K562 (cell line): ENCODE measurements around the gene PPIF. TPM values are rescaled to one million over a fixed set of nuclear protein-coding genes. Genes with fewer than 3 reads are reported as not detected.

ENCODE experiments used
- ATAC-seq: fragments of 200-7000 bp; cut with Tn5 transposase; 3 replicates; pipeline ENCODE4 v1.9.1; 2020; ENCODE audit warnings: moderate library complexity
- BruUV-seq: library from RNA; stranded (reverse); fragments of 400-500 nt; replicated peaks from 2 replicates; lab custom pipeline; 2021; lab: Mats Ljungman, UMichigan
- CTCF ChIA-PET: fragments of 300-600 bp; formaldehyde crosslinking; extraction: SDS; loops from one replicate; lab custom pipeline; 2021; ENCODE audit warnings: low intra/inter-chr PET ratio; lab: Yijun Ruan, JAX
- POLR2A ChIA-PET: fragments of 300-600, 350-650 bp; sonication (Branson Sonifier 250); formaldehyde crosslinking; extraction: SDS; loops from one replicate; lab custom pipeline; 2021; ENCODE audit warnings: antibody characterized with exemption, inconsistent platforms; lab: Yijun Ruan, JAX
- DNase-seq, 4 experiments: peaks; one replicate each; pipeline versions ENCODE4 v3.0.0 to v3.0.0-alpha.2; 2011 to 2018; ENCODE audit warnings: low spot score in 3 of 4, mixed read lengths in 3 of 4; ENCODE audit errors: extremely low read depth in 1 of 4
- FAIRE-seq: peaks from 2 replicates; lab custom pipeline; 2011; peaks lifted over from hg19 to GRCh38; lab: Jason Lieb, UNC
- H2AFZ ChIP-seq: 2 replicates; pipeline ENCODE4 v1.6.0; 2011; ENCODE audit warnings: low read depth, low read length, control low read depth, inconsistent platforms
- H3K27ac ChIP-seq: fragments of 200-600 bp; 3 replicates; pipeline ENCODE4 v1.8.0; 2011; ENCODE audit warnings: low read depth, mild to moderate bottlenecking, control low read depth, inconsistent platforms, low read length, moderate library complexity, mixed read lengths; ENCODE audit errors: extremely low read depth
- H3K27me3 ChIP-seq, 2 experiments: fragments of 300-600 bp in 1 of 2; 2 replicates in 1 of 2; 3 replicates in 1 of 2; pipeline versions ENCODE4 v1.6.0 to v1.8.0; 2011; ENCODE audit warnings: inconsistent platforms in 2 of 2, low read length in 2 of 2, mild to moderate bottlenecking in 1 of 2, mixed read lengths in 1 of 2, moderate library complexity in 1 of 2; ENCODE audit not compliant: control insufficient read depth in 2 of 2, insufficient read depth in 2 of 2
- H3K36me3 ChIP-seq: fragments of 300-600 bp; 3 replicates; pipeline ENCODE4 v1.8.0; 2011; ENCODE audit warnings: mild to moderate bottlenecking, low read length, inconsistent platforms; ENCODE audit not compliant: control insufficient read depth, insufficient read depth
- H3K4me1 ChIP-seq, 2 experiments: fragments of 200-600 bp in 1 of 2; replicated peaks in 1 of 2; 2 replicates in 1 of 2; 3 replicates in 1 of 2; pipeline versions ENCODE4 v1.5.1 to v1.8.0; 2011; ENCODE audit warnings: inconsistent platforms in 2 of 2, low read length in 2 of 2, mild to moderate bottlenecking in 1 of 2, mixed read lengths in 1 of 2, moderate library complexity in 1 of 2; ENCODE audit not compliant: control insufficient read depth in 2 of 2, insufficient read depth in 2 of 2
- H3K4me2 ChIP-seq: 2 replicates; pipeline ENCODE4 v1.6.1; 2011; ENCODE audit warnings: low read length, control low read depth, inconsistent platforms, mixed read lengths; ENCODE audit not compliant: insufficient read depth
- H3K4me3 ChIP-seq: fragments of 200-600 bp; sonication (generic), shearing (Covaris generic); 2 replicates; pipeline ENCODE4 v1.5.1; 2016; ENCODE audit warnings: control low read depth, inconsistent platforms
- H3K79me2 ChIP-seq: fragments of 200-600 bp; 3 replicates; pipeline ENCODE4 v1.8.0; 2011; ENCODE audit warnings: low read length, inconsistent platforms; ENCODE audit not compliant: control insufficient read depth, insufficient read depth
- H3K9ac ChIP-seq, 2 experiments: 2 replicates each; pipeline versions ENCODE4 v1.6.0 to v1.6.1; 2011; ENCODE audit warnings: low read depth in 2 of 2, low read length in 2 of 2, control low read depth in 1 of 2, inconsistent platforms in 1 of 2, mild to moderate bottlenecking in 1 of 2, mixed read lengths in 1 of 2; ENCODE audit not compliant: insufficient read depth in 1 of 2
- H3K9me1 ChIP-seq: one replicate; pipeline ENCODE4 v1.6.0; 2011; ENCODE audit warnings: inconsistent platforms, mild to moderate bottlenecking, low read length, moderate library complexity; ENCODE audit not compliant: control insufficient read depth, insufficient read depth
- H3K9me3 ChIP-seq: replicated peaks from 2 replicates; pipeline ENCODE4 v1.5.1; 2011; ENCODE audit warnings: low read depth, low read length, inconsistent platforms; ENCODE audit not compliant: control insufficient read depth, insufficient read depth
- H4K20me1 ChIP-seq: replicated peaks from 2 replicates; pipeline ENCODE4 v1.6.1; 2011; ENCODE audit warnings: low read length, inconsistent platforms, mixed read lengths; ENCODE audit not compliant: control insufficient read depth, insufficient read depth
- CHD7 ChIP-seq: fragments of 200-600 bp; sonication (generic); IDR thresholded peaks from one replicate; pipeline ENCODE4 v1.6.1; 2012; ENCODE audit warnings: mild to moderate bottlenecking, low read depth, low read length, inconsistent platforms
- HDAC2 ChIP-seq: fragments of 450-650 bp; IDR thresholded peaks from 2 replicates; pipeline ENCODE4 v1.6.1; 2016; ENCODE audit warnings: mild to moderate bottlenecking
- HINFP ChIP-seq: fragments of 450-650 bp; conservative IDR thresholded peaks from 2 replicates; pipeline ENCODE4 v1.6.1; 2016; ENCODE audit warnings: missing genetic modification characterization, low read depth, mild to moderate bottlenecking, control low read depth, missing compliant biosample characterization
- HNRNPUL1 ChIP-seq: fragments of 200-400 bp; formaldehyde crosslinking; IDR thresholded peaks from 2 replicates; pipeline ENCODE4 v1.6.1; 2017; ENCODE audit warnings: low read length
- PML ChIP-seq: IDR thresholded peaks from 2 replicates; pipeline ENCODE4 v1.6.1; 2012; ENCODE audit warnings: low read length, inconsistent platforms
- POLR2G ChIP-seq: fragments of 200-400 bp; formaldehyde crosslinking; IDR thresholded peaks from 2 replicates; pipeline ENCODE4 v1.6.1; 2017; ENCODE audit warnings: low read depth, mild to moderate bottlenecking, antibody characterized with exemption, low read length, moderate library complexity
- TEAD1 ChIP-seq, 2 experiments: fragments of 450-650 bp in 1 of 2; sonication (generic) in 1 of 2; formaldehyde crosslinking; IDR thresholded peaks; 2 replicates each; pipeline versions ENCODE4 v1.4.0 to v1.8.0; 2020 to 2022; ENCODE audit warnings: mild to moderate bottlenecking in 2 of 2, missing genetic modification reagents in 1 of 2
- XRCC3 ChIP-seq: fragments of 450-650 bp; IDR thresholded peaks from 2 replicates; pipeline ENCODE4 v1.6.1; 2017; ENCODE audit warnings: mild to moderate bottlenecking, moderate library complexity
- ZNF449 ChIP-seq: fragments of 250-450 bp; sonication (Bioruptor Pico); IDR thresholded peaks from 2 replicates; pipeline ENCODE4 v1.8.0; 2022; ENCODE audit warnings: moderate library complexity, mild to moderate bottlenecking, inconsistent platforms
- WGBS: fragments of 100-300 bp; shearing (Covaris generic); methylation state at CpG from one replicate; pipeline ENCODE4 v1.1.6; 2016; ENCODE audit warnings: low coverage, mixed read lengths; ENCODE audit not compliant: insufficient coverage; ENCODE audit errors: missing lambda C conversion rate; 5-methylcytosine and 5-hydroxymethylcytosine counted together
- in situ Hi-C: fragments of 300-500 bp; cut with MboI; formaldehyde crosslinking; loops from 4 replicates; pipeline ENCODE4 v1.15.0; 2018; ENCODE audit warnings: inconsistent platforms, mixed read lengths
- intact Hi-C: fragments of 100-400 bp; cut with micrococcal nuclease; formaldehyde crosslinking; loops from 2 replicates; pipeline ENCODE4 v1.14.2; 2022
- polyA plus RNA-seq, 8 experiments: library from polyadenylated mRNA; depleted of rRNA in 4 of 8; stranded (reverse) in 5 of 8; unstranded in 3 of 8; fragments of >200 nt; fragmentation: Nextera tagmentation in 2 of 8; fragmentation: Illumina TruSeq in 1 of 8; extraction: Ambion mirVana in 2 of 8; extraction: Trizol in 1 of 8; gene quantifications; 2 replicates each; pipeline versions ENCODE4 v1.2.1 to v1.2.3, GENCODE V29; 2011 to 2014; ENCODE audit warnings: inconsistent platforms in 1 of 8, missing spikeins in 1 of 8
- total RNA-seq, 7 experiments: library from RNA; depleted of rRNA in 6 of 7; stranded (reverse); fragments of >200 nt in 6 of 7; fragmentation: Illumina TruSeq in 2 of 7; extraction: Trizol in 2 of 7; gene quantifications; 2 replicates each; pipeline versions ENCODE4 v1.2.1 to v1.2.3, GENCODE V29; 2011 to 2021; ENCODE audit warnings: low replicate concordance in 1 of 7

The PPIF gene
- total and polyA plus RNA-seq, 9 of the 15 experiments (the other 6 are each of a cell fraction or from before 2014, with no cell fraction given): 40.9 to 287 (median 117) TPM

GRCh38 chr10:79313320-79313719 is 33.9 kb upstream of the PPIF start:
- Histone ChIP-seq H3K27me3 (no peaks in the 10 kb centered on the region), H3K9ac (no peak overlapping the region), H4K20me1 (no peaks in the 10 kb centered on the region), H3K4me1 (peaks cover 17 to 42% of the 10 kb centered on the region in 2 experiments), H3K4me2 (no peak overlapping the region), H3K27ac (no peak overlapping the region), H3K4me3 (no peak overlapping the region), H3K36me3 (peaks cover 24% of the 10 kb centered on the region; the same call in 2 of the 3 replicates), H3K9me3 (no peaks in the 10 kb centered on the region), H3K79me2 (no peaks in the 10 kb centered on the region), H2AFZ (no peak overlapping the region), H3K9me1 (peaks cover 6% of the 10 kb centered on the region)
- CTCF ChIA-PET: no interaction called here
- FAIRE-seq (no peak), ATAC-seq (no peak), DNase-seq (no peak)
- in situ Hi-C loops: no loop called here
- 76% methylated on average over 8 of the region's 8 CpGs for WGBS
- intact Hi-C loops: no loop called here
- no TSS peak for BruUV-seq
- POLR2A ChIA-PET: interaction anchor here (1.1 kb wide), 1 partner anchor 21 kb away, joined by 3 read pairs; no protein-coding TSS in a partner anchor
- no peak for TF ChIP-seq HDAC2
- no peak for TF ChIP-seq CHD7
- no peak for TF ChIP-seq HINFP (tag)
- TF ChIP-seq POLR2G: no peak
- TF ChIP-seq ZNF449 (CRISPR knock-in tag): no peak
- no peak for TF ChIP-seq TEAD1 (CRISPR knock-in tag; IDR thresholded peaks at IDR 0.05)
- TF ChIP-seq HNRNPUL1: no peak
- no peak for TF ChIP-seq PML
- TF ChIP-seq XRCC3: no peak
